Bronchial epithelial cell (primary cell): ENCODE results near the gene COL23A1. TPM values are rescaled to one million over a fixed set of nuclear protein-coding genes. Genes with fewer than 3 reads are reported as not detected.

ENCODE experiments used
- DNase-seq: peaks from one replicate; pipeline ENCODE4 v3.0.0-alpha.2; 2010; ENCODE audit warnings: low read depth
- FAIRE-seq: peaks from 2 replicates; lab custom pipeline; 2011; peaks lifted over from hg19 to GRCh38; lab: Jason Lieb, UNC
- H3K27me3 ChIP-seq: 2 replicates; pipeline ENCODE4 v1.5.1; 2011; ENCODE audit warnings: low read length; ENCODE audit not compliant: control insufficient read depth, insufficient read depth
- H3K36me3 ChIP-seq: 2 replicates; pipeline ENCODE4 v1.5.1; 2011; ENCODE audit warnings: low read length; ENCODE audit not compliant: control insufficient read depth, insufficient read depth
- H3K4me3 ChIP-seq: 2 replicates; pipeline ENCODE4 v1.5.1; 2011; ENCODE audit warnings: mild to moderate bottlenecking, low read depth, low read length, control low read depth
- CTCF ChIP-seq: IDR thresholded peaks from 2 replicates; pipeline ENCODE4 v1.5.1; 2011; ENCODE audit warnings: mild to moderate bottlenecking, moderate library complexity, low read length, control low read depth, inconsistent platforms; ENCODE audit not compliant: insufficient read depth, severe bottlenecking
- total RNA-seq: library from RNA; depleted of rRNA; stranded (reverse); fragments of >200 nt; gene quantifications from 2 replicates; pipeline ENCODE4 v1.2.1, GENCODE V29; 2014

Gene COL23A1
- total RNA-seq, 1 donor from 2014 or later: 0.26 TPM

GRCh38 chr5:178619390-178619789 lies 29.2 kb upstream of the COL23A1 start:
- peaks cover 20% of the 10 kb centered on the region for H3K36me3 ChIP-seq

GRCh38 chr5:178612299-178612698 lies 22.1 kb upstream of the COL23A1 start:
- no peaks in the 10 kb centered on the region for H3K27me3 ChIP-seq
- DNase-seq (no peak), FAIRE-seq (no peak)
- no peak for TF ChIP-seq CTCF
- peaks cover 17% of the 10 kb centered on the region for H3K36me3 ChIP-seq
- H3K4me3 ChIP-seq: no peak overlapping the region

More at GRCh38 chr5:178619390-178619789, 29.2 kb upstream of the COL23A1 start:
- H3K27me3 ChIP-seq: no peaks in the 10 kb centered on the region
- DNase-seq (no peak), FAIRE-seq (no peak)
- H3K4me3 ChIP-seq: no peak overlapping the region
- TF ChIP-seq CTCF: no peak

GRCh38 chr5:178606269-178606668 lies 16.1 kb upstream of the COL23A1 start:
- DNase-seq (no peak), FAIRE-seq (no peak)
- no peaks in the 10 kb centered on the region for H3K27me3 ChIP-seq
- peaks cover 13% of the 10 kb centered on the region for H3K36me3 ChIP-seq
- H3K4me3 ChIP-seq: no peak overlapping the region
- no peak for TF ChIP-seq CTCF

GRCh38 chr5:178605788-178606187 lies 15.6 kb upstream of the COL23A1 start:
- no peak for FAIRE-seq
- Histone ChIP-seq H3K36me3 (peaks cover 12% of the 10 kb centered on the region), H3K27me3 (no peaks in the 10 kb centered on the region), H3K4me3 (no peak overlapping the region)
- TF ChIP-seq CTCF: no peak
- no peak for DNase-seq

- DNase-seq: no peak
- Histone ChIP-seq H3K36me3 (peaks cover 8% of the 10 kb centered on the region), H3K27me3 (no peaks in the 10 kb centered on the region), H3K4me3 (no peak overlapping the region)
- no peak for TF ChIP-seq CTCF
- FAIRE-seq: no peak
These were observed 12.6 kb upstream of the COL23A1 start for GRCh38 chr5:178602752-178603151.

- no peak for TF ChIP-seq CTCF
- Histone ChIP-seq H3K36me3 (no peaks in the 10 kb centered on the region), H3K4me3 (no peak overlapping the region), H3K27me3 (no peaks in the 10 kb centered on the region)
- FAIRE-seq (no peak), DNase-seq (no peak)
These were observed 5.6 kb upstream of the COL23A1 start for GRCh38 chr5:178595750-178596149.
